ENCODE data around the gene ZNF771. TPM values are rescaled to one million over a fixed set of nuclear protein-coding genes. Genes with fewer than 3 reads are reported as not detected.

The ZNF771 gene
- total and polyA plus RNA-seq, 9 of the 15 experiments (the other 6 are each of a cell fraction or from before 2014, with no cell fraction given), result 1.5 to 12.6 (median 4.4) TPM

GRCh38 chr16:30445408-30446202 is 38.2 kb downstream of the ZNF771 start, which contains the start of gene SEPHS2 (continued):
- TF ChIP-seq REST (IDR thresholded peaks at IDR 0.05; ENCODE audit: borderline replicate concordance) (peak; percentile 89), REST (CRISPR knock-in tag; IDR thresholded peaks at IDR 0.05; ENCODE audit: low read depth) (0 out of 2 replicates have a peak, but pooled peaks have one; percentile 32), CHCHD3 (CRISPR knock-in tag; IDR thresholded peaks at IDR 0.05) (peak; percentile 46; the same call in 1 of the 2 replicates), BCOR (IDR thresholded peaks at IDR 0.05) (no peak), SMARCA4 (IDR thresholded peaks at IDR 0.05) (peak; percentile 52), PRPF4 (IDR thresholded peaks at IDR 0.05; ENCODE audit: insufficient read depth, low read depth, low read length, poor library complexity, severe bottlenecking) (peak; percentile 87), ZNF263 (CRISPR knock-in tag; IDR thresholded peaks at IDR 0.05; ENCODE audit: borderline replicate concordance) (no peak), RHOXF2B (CRISPR knock-in tag; conservative IDR thresholded peaks at IDR 0.05) (no peak), FOXA3 (CRISPR knock-in tag; conservative IDR thresholded peaks at IDR 0.05 in 1 of 2, IDR thresholded peaks at IDR 0.05 in 1 of 2) (no peak), HOMEZ (CRISPR knock-in tag; IDR thresholded peaks at IDR 0.05) (no peak), EGR1 (conservative IDR thresholded peaks at IDR 0.05) (peak; percentile 90), ZNF696 (CRISPR knock-in tag; conservative IDR thresholded peaks at IDR 0.05) (no peak), NR2C2 (CRISPR knock-in tag; IDR thresholded peaks at IDR 0.05) (no peak), NR2C2 (tag; IDR thresholded peaks at IDR 0.05) (peak; percentile 62), NONO (IDR thresholded peaks at IDR 0.05; ENCODE audit: low read depth in 2 of 2, low read length in 1 of 2) (peak; percentile 50 to 63; a peak in 2 of 4 replicates), CHD1 (IDR thresholded peaks at IDR 0.05; ENCODE audit: low read length) (no peak), IRF2 (CRISPR knock-in tag; IDR thresholded peaks at IDR 0.05) (no peak), PHB2 (IDR thresholded peaks at IDR 0.05; ENCODE audit: low read depth) (no peak), MAX (CRISPR knock-in tag; IDR thresholded peaks at IDR 0.05) (peak; percentile 70)

Data from K562 (cell line).